ENCODE data around the gene SRP68.
"Not testable (repeated sequence)": the region's sequence is repeated elsewhere in the genome, so short reads cannot be mapped to it uniquely, and the experiment has no call there.

SRP68 gene

GRCh38 chr17:76089680-76090516, 17.6 kb upstream of the SRP68 start:
- DNase-seq = no peak

DNA sequence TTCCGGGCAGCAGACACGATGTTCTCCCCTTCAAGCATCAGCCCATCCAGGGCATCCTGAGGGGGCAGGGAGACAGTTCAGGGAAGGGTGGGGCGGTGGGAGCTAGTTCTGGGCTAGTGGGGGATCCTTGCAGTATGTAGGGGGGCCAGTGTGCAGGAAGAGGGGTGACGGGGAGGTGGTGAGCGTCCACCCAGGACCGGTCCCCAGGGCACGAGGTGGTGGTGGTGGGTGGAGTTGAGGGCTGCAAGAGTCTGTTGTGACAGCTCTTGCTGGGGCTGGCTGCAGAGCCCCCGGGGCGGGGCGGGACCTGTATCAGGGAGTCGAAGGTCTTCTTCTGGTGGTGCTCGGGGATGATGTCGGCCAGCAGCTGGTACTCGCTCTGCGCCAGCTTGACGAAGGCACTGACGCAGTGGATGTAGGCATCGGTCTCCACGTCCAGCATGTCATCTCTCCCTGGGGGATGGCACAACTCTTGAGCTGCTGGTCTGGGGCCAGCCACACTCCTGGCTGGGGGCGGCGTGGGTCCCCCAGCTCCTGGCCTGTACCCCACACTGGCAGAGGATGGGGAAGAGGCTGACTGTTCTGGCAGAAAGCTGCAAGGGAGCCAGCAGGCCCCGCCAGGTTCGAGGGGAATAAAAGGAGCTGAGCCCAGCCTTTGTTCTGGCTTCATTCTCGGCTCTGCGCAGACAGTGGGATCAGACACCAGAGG, 16.7 kb upstream of the SRP68 start:
- no peak for DNase-seq

DNA sequence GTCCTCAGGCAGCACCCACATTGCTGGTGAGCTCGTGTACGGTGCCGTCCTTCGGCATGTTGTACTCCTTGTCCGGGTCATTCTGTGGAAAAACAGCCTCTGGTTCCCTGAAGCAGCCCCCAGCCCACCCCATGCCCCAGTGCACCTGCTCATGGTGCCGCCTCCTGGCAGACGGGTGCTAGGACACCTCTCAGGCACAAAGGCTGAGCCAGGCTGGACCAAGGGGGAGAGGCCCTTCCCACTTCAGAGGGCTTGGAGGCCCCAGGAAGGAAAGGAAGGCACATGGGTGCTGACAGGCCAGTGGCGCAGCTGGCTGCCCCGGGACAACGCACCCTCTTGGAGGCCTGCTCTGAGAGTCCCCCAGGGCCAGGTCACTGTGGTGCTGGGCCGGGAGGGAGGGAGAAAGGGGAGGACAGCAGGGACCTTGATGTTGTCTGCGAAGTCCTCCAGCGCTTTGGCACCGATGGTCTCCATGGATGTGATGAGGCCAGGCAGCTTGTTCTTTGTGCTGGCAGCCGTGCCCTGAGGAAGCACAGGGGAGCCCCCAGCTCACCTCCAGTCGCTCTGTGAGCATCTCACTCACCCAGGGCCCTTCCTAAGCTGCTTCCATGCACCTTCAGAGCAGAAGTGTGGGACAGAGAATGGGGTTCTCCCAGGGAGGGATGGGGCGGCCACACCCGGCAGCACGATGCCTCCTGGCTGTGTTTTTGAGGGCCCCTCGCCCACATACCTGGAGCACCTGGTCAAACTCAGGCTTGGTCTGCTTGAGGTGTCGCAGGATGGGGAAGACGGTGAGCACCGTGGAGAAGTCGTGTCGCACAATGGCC, 15.9 kb upstream of the SRP68 start:
- no peak for DNase-seq

GRCh38 chr17:76087531-76087930, 15.2 kb upstream of the SRP68 start:
- DNase-seq = no peak

GRCh38 chr17:76086384-76086783, 14.1 kb upstream of the SRP68 start:
- no peak for DNase-seq

DNA sequence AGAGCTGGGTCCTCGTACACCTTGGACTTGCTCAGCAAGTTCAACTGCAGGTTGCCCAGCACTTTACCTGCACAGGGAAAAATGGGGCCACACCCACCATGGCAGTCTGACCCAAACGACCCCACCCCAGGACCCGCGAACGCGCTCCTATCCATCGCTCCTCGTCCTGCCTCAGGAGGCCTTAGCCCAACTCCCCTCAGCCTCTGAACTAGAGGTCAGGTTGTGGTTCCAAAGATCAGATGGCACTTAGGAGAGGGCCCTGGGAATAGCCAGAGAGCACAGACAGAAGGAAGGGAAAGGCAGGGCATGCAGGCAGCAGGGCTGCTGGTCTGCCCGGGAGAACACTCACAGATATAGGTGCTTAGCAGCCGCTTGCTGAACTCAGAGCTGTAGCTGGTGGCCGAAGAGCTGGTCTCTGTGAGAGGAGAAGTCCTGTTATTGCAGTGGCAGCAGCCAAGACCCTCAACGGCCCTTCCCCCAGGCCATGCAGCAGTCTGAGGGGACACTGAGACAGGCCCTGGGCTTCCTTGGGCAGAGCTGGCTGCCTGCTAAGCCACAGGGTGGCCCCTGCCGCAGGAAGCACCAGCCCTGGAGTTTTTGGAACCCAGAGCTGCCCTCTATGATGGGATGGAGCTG, 13.5 kb upstream of the SRP68 start:
- DNase-seq = no peak

DNA sequence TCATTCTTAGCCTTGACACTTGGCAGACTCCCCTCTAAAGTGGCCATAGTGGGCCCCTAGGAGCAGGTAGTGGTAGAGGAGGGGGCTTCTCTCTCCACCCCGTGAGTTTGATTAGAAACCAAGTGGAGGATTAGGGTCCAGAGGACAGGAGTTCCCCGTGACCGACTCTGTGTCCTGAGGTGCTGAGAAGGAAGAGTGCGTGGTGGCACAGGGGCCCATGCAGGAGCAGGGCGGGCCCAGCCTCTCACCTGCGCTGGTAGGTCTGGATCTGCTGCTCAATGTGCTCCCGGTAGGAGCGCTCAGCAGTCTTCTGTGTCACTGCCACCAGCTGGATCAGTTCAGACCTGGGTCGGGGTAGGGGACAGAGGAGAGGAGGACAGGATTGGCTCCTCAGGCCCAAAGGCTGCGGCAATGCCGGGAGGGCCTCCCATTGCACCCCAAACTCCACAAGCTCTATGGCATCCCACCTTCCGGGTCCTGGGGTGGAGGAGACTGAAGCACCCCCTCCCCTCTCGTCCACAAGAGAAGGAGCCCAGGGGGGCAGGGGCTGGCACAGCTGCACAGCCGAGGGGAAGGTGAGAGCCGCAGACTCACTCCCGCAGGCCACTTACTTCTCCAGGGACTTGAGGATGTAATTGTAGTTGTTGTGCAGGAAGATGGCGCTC, 12.9 kb upstream of the SRP68 start:
- DNase-seq = no peak

DNA sequence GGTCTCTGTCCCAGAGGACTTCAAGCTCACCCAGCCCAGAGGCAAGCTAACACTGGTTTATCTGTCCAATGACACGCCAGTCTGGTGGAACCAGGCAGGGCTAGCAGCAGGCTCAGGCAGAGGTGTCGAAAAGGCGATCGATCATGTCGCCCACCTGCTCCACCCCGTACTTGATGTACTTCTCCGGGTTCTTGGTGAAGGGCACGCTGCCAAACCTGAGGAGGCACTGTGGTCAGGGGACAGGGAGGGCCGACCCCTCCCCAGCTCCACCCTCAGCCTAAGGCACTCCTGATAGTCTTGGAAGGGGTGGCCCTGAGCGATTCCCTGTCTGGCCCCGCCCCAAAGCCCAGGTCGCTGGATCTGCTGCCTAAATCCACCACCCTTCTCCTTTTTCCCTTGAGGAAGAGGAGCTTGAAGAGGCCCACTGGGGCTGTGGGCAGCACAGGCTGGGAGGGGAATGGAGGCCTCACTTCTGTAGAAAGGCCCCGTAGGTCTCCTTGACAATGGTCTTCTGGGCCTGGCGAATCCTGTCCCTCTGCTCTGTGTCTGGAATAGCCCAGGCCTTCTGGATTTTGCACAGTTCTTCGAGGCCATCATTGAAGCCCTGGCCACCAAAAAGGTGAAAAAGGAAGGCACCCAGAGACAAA, 11.3 kb upstream of the SRP68 start:
- DNase-seq = no peak

- no peak for DNase-seq
Observed at GRCh38 chr17:76082326-76083251, 10.3 kb upstream of the SRP68 start.

GRCh38 chr17:76081295-76082210, 9.2 kb upstream of the SRP68 start:
- DNase-seq = no peak

DNA sequence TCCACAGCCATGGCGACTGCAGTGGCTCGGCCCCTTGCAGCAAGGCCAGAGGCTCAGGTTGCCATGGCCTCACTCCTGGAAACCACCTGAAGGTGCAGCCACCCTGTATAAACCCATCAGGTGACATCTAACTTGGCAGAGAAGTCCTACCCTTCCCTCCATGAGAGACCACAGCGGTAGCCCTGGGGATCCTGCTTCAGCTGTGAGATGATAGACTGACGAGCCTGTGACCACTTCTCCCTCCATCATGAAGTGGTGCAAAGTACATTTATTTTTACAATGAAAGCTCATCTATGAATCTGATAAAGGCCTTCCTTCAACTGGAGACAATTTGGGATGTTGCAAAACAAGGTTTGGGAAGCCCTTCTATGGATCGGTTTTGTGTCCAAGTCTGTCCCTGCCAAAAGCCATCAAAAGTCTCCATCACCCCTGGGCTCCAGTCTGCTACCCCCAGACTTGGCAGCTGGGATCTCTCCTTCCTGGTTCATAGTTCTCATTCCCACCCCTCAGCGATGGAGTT, 8.5 kb upstream of the SRP68 start:
- DNase-seq = no peak

DNA sequence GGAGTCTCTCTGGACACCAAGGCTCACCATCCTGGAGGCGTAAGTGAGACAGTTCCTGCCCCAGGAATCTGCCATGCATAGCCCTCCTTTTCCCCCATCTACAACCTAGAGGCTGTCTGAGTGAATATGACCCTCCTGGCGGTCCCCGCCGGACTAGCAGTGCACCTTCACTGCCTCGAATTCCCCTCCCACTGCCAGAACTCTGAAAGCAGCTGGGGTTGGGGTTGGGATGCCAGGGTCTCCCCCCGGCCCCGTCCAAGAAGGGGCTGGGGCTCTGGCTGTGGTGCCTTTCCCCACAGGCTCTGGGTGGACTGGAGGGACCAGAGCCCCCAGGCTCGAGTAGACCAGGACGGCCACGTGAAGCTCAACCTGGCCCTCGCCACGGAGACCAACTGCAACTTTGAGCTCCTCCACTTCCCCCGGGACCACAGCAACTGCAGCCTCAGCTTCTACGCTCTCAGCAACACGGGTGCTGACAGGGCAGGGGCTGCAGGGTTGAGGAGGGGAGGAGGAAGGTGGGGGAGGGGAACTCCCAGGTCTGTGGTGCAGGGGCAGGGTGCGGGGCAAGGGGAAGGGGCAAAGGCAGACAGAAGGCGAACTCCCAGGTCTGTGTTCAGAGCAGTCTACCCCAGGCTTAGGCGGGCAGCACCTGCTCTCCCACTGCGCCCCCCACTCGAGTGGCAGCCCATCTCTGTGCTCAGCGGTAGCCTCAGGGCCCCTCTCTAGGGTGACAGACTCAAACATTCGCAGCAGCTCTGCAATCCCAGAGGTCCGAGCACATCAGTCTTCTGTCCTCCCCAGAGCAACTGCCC, 7.8 kb upstream of the SRP68 start:
- no peak for DNase-seq

- no peak for DNase-seq
Observed at GRCh38 chr17:76079535-76079955, 7.2 kb upstream of the SRP68 start.

- no peak for DNase-seq
Observed at GRCh38 chr17:76078860-76079534, 6.7 kb upstream of the SRP68 start, which contains the start of gene ZACN. Gene ZACN, plus strand, starts transcription at chr17:76079182. Its CDS starts 83 bp downstream, at chr17:76079265.

DNA sequence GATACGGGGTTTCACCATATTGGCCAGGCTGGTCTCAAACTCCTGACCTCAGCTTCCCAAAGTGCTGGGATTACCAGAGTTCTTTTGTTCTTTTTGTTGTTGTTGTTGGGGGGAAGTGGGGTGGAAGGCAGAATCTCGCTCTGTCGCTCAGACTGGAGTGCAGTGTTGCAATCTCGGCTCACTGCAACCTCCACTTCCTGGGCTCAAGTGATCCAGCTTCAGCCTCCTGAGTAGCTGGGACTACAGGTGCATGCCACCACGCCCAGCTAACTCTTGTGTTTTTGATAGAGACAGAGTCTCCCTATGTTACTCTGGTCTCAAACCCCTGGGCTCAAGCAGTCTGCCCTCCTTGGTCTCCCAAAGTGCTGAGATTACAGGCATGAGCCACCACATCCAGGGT, 6.1 kb upstream of the SRP68 start:
- DNase-seq = not testable (repeated sequence)

DNA sequence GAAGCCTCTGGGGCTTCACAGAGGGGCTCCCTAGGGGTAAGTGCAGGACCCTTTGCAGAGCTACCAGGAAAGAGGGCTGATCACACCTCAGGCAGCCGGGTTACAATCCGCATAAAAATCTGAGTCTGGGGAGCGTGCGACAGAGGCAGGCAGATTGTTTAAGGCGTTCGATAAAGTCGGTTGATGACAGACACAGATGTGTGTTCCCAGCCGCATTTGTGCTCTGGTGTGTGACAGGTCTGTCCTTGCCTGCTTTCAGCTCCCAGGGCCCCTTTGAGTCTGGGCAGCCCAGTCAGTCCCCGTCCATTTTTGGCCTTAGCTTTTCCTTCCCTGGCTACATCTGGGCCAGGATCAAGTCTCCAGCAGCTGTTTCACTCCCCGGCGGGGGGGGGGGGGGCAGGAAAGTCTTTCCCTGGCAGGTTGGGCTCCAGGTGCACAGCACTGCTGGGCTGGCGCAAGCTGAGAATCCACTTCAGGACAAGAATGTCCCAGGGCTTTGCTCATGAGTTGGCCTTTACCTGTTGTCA, 5.3 kb upstream of the SRP68 start:
- no peak for DNase-seq
